Prostate gland (tissue), 2 donors: ENCODE data around the gene OSBPL7. TPM values are rescaled to one million over a fixed set of nuclear protein-coding genes. Genes with fewer than 3 reads are reported as not detected.

ENCODE experiments used
- DNase-seq: peaks from one replicate; pipeline ENCODE4 v3.0.0-alpha.2; 2019; ENCODE audit warnings: low spot score
- H3K27ac ChIP-seq, 2 donors: fragments of 200-600 bp; sonication (generic); 2 replicates each; pipeline ENCODE4 v1.5.1; 2017 to 2019
- H3K27me3 ChIP-seq: fragments of 200-600 bp; sonication (generic); replicated peaks from 2 replicates; pipeline ENCODE4 v1.5.1; 2019; ENCODE audit not compliant: insufficient read depth
- H3K36me3 ChIP-seq, 2 donors: fragments of 200-600 bp; sonication (generic); 1 replicate in 1 of 2; 2 replicates in 1 of 2; pipeline versions ENCODE4 v1.5.1 to v1.8.1; 2017 to 2019
- H3K4me1 ChIP-seq: fragments of 200-600 bp; sonication (generic); replicated peaks from 2 replicates; pipeline ENCODE4 v1.5.1; 2019
- H3K4me3 ChIP-seq, 2 donors: fragments of 200-600 bp; sonication (generic); 2 replicates each; pipeline ENCODE4 v1.5.1; 2017 to 2019
- H3K9me3 ChIP-seq: fragments of 200-600 bp; sonication (generic); 2 replicates; pipeline ENCODE4 v1.5.1; 2017
- CTCF ChIP-seq, 4 experiments: fragments of 200-600 bp in 2 of 4; fragments of 450-650 bp in 2 of 4; sonication (generic) in 2 of 4; IDR thresholded peaks; 1 replicate in 3 of 4; 2 replicates in 1 of 4; pipeline ENCODE4 v1.5.1; 2016 to 2019; ENCODE audit warnings: antibody characterized with exemption in 4 of 4, mild to moderate bottlenecking in 2 of 4, moderate library complexity in 2 of 4
- POLR2A ChIP-seq: fragments of 450-650 bp; IDR thresholded peaks from one replicate; pipeline ENCODE4 v1.6.1; 2016; ENCODE audit warnings: antibody characterized with exemption, mild to moderate bottlenecking
- POLR2AphosphoS5 ChIP-seq: sonication (generic); formaldehyde crosslinking; IDR thresholded peaks from one replicate; pipeline ENCODE4 v1.6.1; 2017; ENCODE audit warnings: antibody characterized with exemption
- WGBS: methylation state at CpG from one replicate; pipeline ENCODE4 v1.1.5; 2018; 5-methylcytosine and 5-hydroxymethylcytosine counted together
- intact Hi-C: fragments of 100-400 bp; cut with DNase I; formaldehyde crosslinking; loops from one replicate; pipeline ENCODE4 v1.14.2; 2022
- total RNA-seq, 2 donors: library from RNA; depleted of rRNA; stranded (reverse); fragments of >200 nt; gene quantifications; one replicate each; pipeline ENCODE4 v1.1.0, GENCODE V29; 2016

OSBPL7 gene
- total RNA-seq, 2 donors from 2014 or later, result 15.0 to 19.2 TPM

GRCh38 chr17:47831003-47831933 lies 9.7 kb upstream of the OSBPL7 start, which contains the start of the genes LRRC46 and MRPL10:
Gene LRRC46, plus strand, starts transcription at chr17:47831670. Its CDS starts 320 bp downstream, at chr17:47831990.
Gene MRPL10, minus strand, starts transcription at chr17:47831541. Its CDS starts 30 bp downstream, at chr17:47831511.
- whole genome bisulfite sequencing, result under 1% methylated on average over 42 of the region's 42 CpGs
- Histone ChIP-seq H3K4me1 (peaks cover 12% of the 10 kb centered on the region), H3K27ac (peak within 1 kb of the TSS; percentile 62 to 76), H3K36me3 (no peaks in the 10 kb centered on the region), H3K27me3 (no peaks in the 10 kb centered on the region), H3K4me3 (peak within 1 kb of the TSS; percentile 73 to 87), H3K9me3 (no peaks in the 10 kb centered on the region)
- TF ChIP-seq CTCF (IDR thresholded peaks at IDR 0.05), result peak in 2 of 4 experiments; percentile 11 to 31
- TF ChIP-seq POLR2AphosphoS5, result peak; percentile 100
- TF ChIP-seq POLR2A, result peak; percentile 59
- DNase-seq, result peak; percentile 91
- intact Hi-C loops, result no loop called here

GRCh38 chr17:47830396-47831002 lies 8.9 kb upstream of the OSBPL7 start:
- no peak for TF ChIP-seq POLR2AphosphoS5
- no peak for TF ChIP-seq CTCF (IDR thresholded peaks at IDR 0.05)
- no peak for TF ChIP-seq POLR2A
- Histone ChIP-seq H3K9me3 (no peaks in the 10 kb centered on the region), H3K27me3 (no peaks in the 10 kb centered on the region), H3K4me1 (peaks cover 12% of the 10 kb centered on the region), H3K4me3 (peak overlapping the region; percentile 73 to 87), H3K36me3 (no peaks in the 10 kb centered on the region), H3K27ac (peak overlapping the region; percentile 62 to 76)
- intact Hi-C loops, result no loop called here
- DNase-seq, result no peak
- WGBS, result 75% methylated on average over 18 of the region's 18 CpGs

DNA sequence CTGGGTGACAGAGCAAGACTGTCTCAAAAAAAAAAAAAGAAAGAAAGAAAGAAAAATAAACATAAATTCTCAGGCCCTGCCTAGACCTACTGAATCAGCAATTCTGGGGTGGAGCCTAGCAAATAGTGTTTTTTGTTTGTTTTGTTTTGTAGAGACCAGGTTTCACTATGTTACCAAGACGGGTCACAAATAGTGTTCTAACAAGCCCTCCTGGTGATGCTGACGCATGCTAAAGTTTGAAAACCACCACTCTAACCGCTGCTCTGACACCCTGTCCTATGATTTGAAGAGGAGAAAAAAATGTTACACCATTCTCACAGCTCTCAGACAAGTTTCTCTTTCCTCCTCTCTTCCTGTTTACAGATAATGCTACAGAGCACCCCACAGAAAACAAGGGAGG lies 8.3 kb upstream of the OSBPL7 start:
- intact Hi-C loops, result no loop called here
- Histone ChIP-seq H3K9me3 (no peaks in the 10 kb centered on the region), H3K27me3 (no peaks in the 10 kb centered on the region), H3K36me3 (no peaks in the 10 kb centered on the region), H3K27ac (no peak overlapping the region), H3K4me1 (peaks cover 12% of the 10 kb centered on the region), H3K4me3 (no peak overlapping the region)
- no peak for TF ChIP-seq CTCF (IDR thresholded peaks at IDR 0.05)
- 76% methylated on average over 3 of the region's 3 CpGs for WGBS
- no peak for DNase-seq

DNA sequence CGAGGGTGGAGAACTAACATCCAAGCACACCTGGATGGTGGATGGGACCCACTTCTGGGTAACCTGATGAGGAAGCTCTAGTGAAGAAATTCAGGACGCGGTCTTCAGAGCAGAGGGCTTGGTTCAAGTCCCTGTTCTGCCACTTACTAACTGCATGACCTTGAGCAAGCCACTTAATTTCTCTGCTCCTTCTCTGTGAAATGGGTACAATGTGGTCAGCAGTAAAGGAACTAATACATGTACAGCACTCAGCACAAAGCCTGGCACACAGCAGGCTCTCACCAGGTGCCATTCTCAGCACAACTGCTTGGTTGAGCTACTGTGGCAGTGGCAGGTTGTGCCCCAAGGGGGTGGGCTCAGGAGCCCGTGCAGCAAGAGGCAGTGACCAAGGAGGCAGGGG lies 1.9 kb upstream of the OSBPL7 start:
- peaks cover 12% of the 10 kb centered on the region for H3K4me1 ChIP-seq
- intact Hi-C loops, result no loop called here
- no peak overlapping the region for H3K27ac ChIP-seq
- 83% methylated on average over 4 of the region's 4 CpGs for WGBS
- no peak overlapping the region for H3K4me3 ChIP-seq
- H3K9me3 ChIP-seq, result no peaks in the 10 kb centered on the region
- H3K27me3 ChIP-seq, result no peaks in the 10 kb centered on the region
- TF ChIP-seq CTCF (IDR thresholded peaks at IDR 0.05) (no peak), POLR2AphosphoS5 (no peak), POLR2A (no peak)
- H3K36me3 ChIP-seq, result peaks cover 0 to 8% of the 10 kb centered on the region in 2 donors
- DNase-seq, result no peak
